DND-41 (cell line): Measurements from ENCODE around the gene GTF3C1.

ENCODE experiments used
- ATAC-seq: fragments of 200-7000 bp; cut with Tn5 transposase; 3 replicates; pipeline ENCODE4 v1.9.1; 2021; ENCODE audit warnings: low read depth; ENCODE audit not compliant: insufficient read depth
- DNase-seq: peaks from one replicate; pipeline ENCODE4 v3.0.0-alpha.2; 2020
- H2AFZ ChIP-seq: 2 replicates; pipeline ENCODE4 v1.6.0; 2012; ENCODE audit warnings: low read depth, low read length
- H3K27ac ChIP-seq: 2 replicates; pipeline ENCODE4 v1.5.1; 2012; ENCODE audit warnings: low read length, inconsistent platforms
- H3K27me3 ChIP-seq: fragments of 200-600 bp; sonication (generic); 2 replicates; pipeline ENCODE4 v1.6.0; 2012; ENCODE audit warnings: low read length, mild to moderate bottlenecking, inconsistent platforms; ENCODE audit not compliant: insufficient read depth, poor library complexity
- H3K36me3 ChIP-seq: 2 replicates; pipeline ENCODE4 v1.5.1; 2012; ENCODE audit warnings: low read length, inconsistent platforms; ENCODE audit not compliant: insufficient read depth
- H3K4me1 ChIP-seq: 2 replicates; pipeline ENCODE4 v1.5.1; 2012; ENCODE audit warnings: mild to moderate bottlenecking, low read length; ENCODE audit not compliant: insufficient read depth
- H3K4me2 ChIP-seq: 2 replicates; pipeline ENCODE4 v1.6.0; 2012; ENCODE audit warnings: mild to moderate bottlenecking, moderate library complexity, low read length, inconsistent platforms; ENCODE audit not compliant: insufficient read depth
- H3K4me3 ChIP-seq, 2 experiments: fragments of 200-600 bp in 1 of 2; shearing (Covaris generic) in 1 of 2; 2 replicates each; pipeline ENCODE4 v1.5.1; 2012 to 2016; ENCODE audit warnings: inconsistent platforms in 2 of 2, low read length in 2 of 2, mild to moderate bottlenecking in 2 of 2, low read depth in 1 of 2, moderate library complexity in 1 of 2
- H3K79me2 ChIP-seq: 2 replicates; pipeline ENCODE4 v1.6.0; 2012; ENCODE audit warnings: low read length, inconsistent platforms; ENCODE audit not compliant: insufficient read depth
- H3K9ac ChIP-seq: 2 replicates; pipeline ENCODE4 v1.6.0; 2012; ENCODE audit warnings: low read depth, mild to moderate bottlenecking, inconsistent platforms, low read length, moderate library complexity
- H3K9me3 ChIP-seq: 2 replicates; pipeline ENCODE4 v1.5.1; 2012; ENCODE audit warnings: low read length, moderate library complexity, mild to moderate bottlenecking, inconsistent platforms; ENCODE audit not compliant: insufficient read depth, severe bottlenecking
- H4K20me1 ChIP-seq: 2 replicates; pipeline ENCODE4 v1.6.0; 2012; ENCODE audit warnings: low read length; ENCODE audit not compliant: insufficient read depth
- CTCF ChIP-seq: IDR thresholded peaks from 2 replicates; pipeline ENCODE4 v1.5.1; 2012; ENCODE audit warnings: borderline replicate concordance, low read length, moderate library complexity, mild to moderate bottlenecking; ENCODE audit not compliant: poor library complexity, severe bottlenecking; ENCODE audit errors: extremely low read depth
- EZH2 ChIP-seq: IDR thresholded peaks from 3 replicates; pipeline ENCODE4 v1.6.1; 2012; ENCODE audit warnings: borderline replicate concordance, low read depth, mild to moderate bottlenecking, moderate library complexity, low read length, inconsistent platforms; ENCODE audit not compliant: severe bottlenecking

Gene GTF3C1

GRCh38 chr16:27558434-27558833, 8.7 kb upstream of the GTF3C1 start:
- DNase-seq (no peak), ATAC-seq (no peak)
- H3K4me2 ChIP-seq, result no peak overlapping the region
- no peaks in the 10 kb centered on the region for H3K36me3 ChIP-seq
- no peaks in the 10 kb centered on the region for H3K27me3 ChIP-seq
- H4K20me1 ChIP-seq, result no peaks in the 10 kb centered on the region
- no peak overlapping the region for H3K4me3 ChIP-seq
- no peaks in the 10 kb centered on the region for H3K9me3 ChIP-seq
- no peak overlapping the region for H2AFZ ChIP-seq
- TF ChIP-seq EZH2, result no peak
- TF ChIP-seq CTCF, result no peak
- no peak overlapping the region for H3K27ac ChIP-seq
- no peaks in the 10 kb centered on the region for H3K79me2 ChIP-seq
- no peak overlapping the region for H3K9ac ChIP-seq
- H3K4me1 ChIP-seq, result no peaks in the 10 kb centered on the region

- no peaks in the 10 kb centered on the region for H3K9me3 ChIP-seq
- no peak overlapping the region for H2AFZ ChIP-seq
- no peak overlapping the region for H3K4me3 ChIP-seq
- H3K79me2 ChIP-seq, result no peaks in the 10 kb centered on the region
- TF ChIP-seq EZH2, result no peak
- TF ChIP-seq CTCF, result no peak
- H3K4me2 ChIP-seq, result no peak overlapping the region
- no peak for ATAC-seq
- H3K27ac ChIP-seq, result no peak overlapping the region
- no peaks in the 10 kb centered on the region for H3K4me1 ChIP-seq
- H3K36me3 ChIP-seq, result no peaks in the 10 kb centered on the region
- no peaks in the 10 kb centered on the region for H3K27me3 ChIP-seq
- no peak overlapping the region for H3K9ac ChIP-seq
- DNase-seq, result no peak
- H4K20me1 ChIP-seq, result no peaks in the 10 kb centered on the region
Observed at GRCh38 chr16:27556471-27556870, 6.8 kb upstream of the GTF3C1 start.

GRCh38 chr16:27551036-27551435, 1.3 kb upstream of the GTF3C1 start:
- peak overlapping the region; percentile 100; a peak in 3 of 4 replicates for H3K4me3 ChIP-seq
- DNase-seq (no peak), ATAC-seq (no peak)
- peaks cover 41% of the 10 kb centered on the region for H3K79me2 ChIP-seq
- TF ChIP-seq EZH2 (no peak), CTCF (no peak)
- peak overlapping the region; percentile 99 for H3K4me2 ChIP-seq
- peaks cover 11% of the 10 kb centered on the region for H3K36me3 ChIP-seq
- H4K20me1 ChIP-seq, result peaks cover 15% of the 10 kb centered on the region; the same call in 1 of the 2 replicates
- no peaks in the 10 kb centered on the region for H3K9me3 ChIP-seq
- no peaks in the 10 kb centered on the region for H3K27me3 ChIP-seq
- H3K4me1 ChIP-seq, result peaks cover 35% of the 10 kb centered on the region
- no peak overlapping the region for H2AFZ ChIP-seq
- H3K9ac ChIP-seq, result peak overlapping the region; percentile 84
- H3K27ac ChIP-seq, result no peak overlapping the region

GRCh38 chr16:27550582-27550920, 838 bp upstream of the GTF3C1 start:
- H3K4me3 ChIP-seq, result peak overlapping the region; percentile 100
- TF ChIP-seq CTCF (no peak), EZH2 (no peak)
- peak overlapping the region; percentile 100 for H2AFZ ChIP-seq
- peaks cover 43% of the 10 kb centered on the region for H3K79me2 ChIP-seq
- H3K4me2 ChIP-seq, result peak overlapping the region; percentile 99
- peak overlapping the region; percentile 85 for H3K27ac ChIP-seq
- H3K9ac ChIP-seq, result peak overlapping the region; percentile 84
- H3K9me3 ChIP-seq, result no peaks in the 10 kb centered on the region
- no peak for DNase-seq
- H3K36me3 ChIP-seq, result peaks cover 15% of the 10 kb centered on the region
- H4K20me1 ChIP-seq, result peaks cover 18% of the 10 kb centered on the region
- H3K4me1 ChIP-seq, result peaks cover 35% of the 10 kb centered on the region
- no peak for ATAC-seq
- no peaks in the 10 kb centered on the region for H3K27me3 ChIP-seq
